SK-N-MC (cell line): ENCODE results near the gene SPTB.

Source experiments
- EZH2 ChIP-seq: fragments of 200-600 bp; sonication (generic); IDR thresholded peaks from one replicate; pipeline ENCODE4 v1.6.1; 2017; ENCODE audit warnings: antibody characterized with exemption
- POLR2AphosphoS5 ChIP-seq: IDR thresholded peaks from 2 replicates; pipeline ENCODE4 v1.6.1; 2012; ENCODE audit warnings: mild to moderate bottlenecking, low read depth, low read length, borderline replicate concordance

GRCh38 chr14:64792231-64792630, 87.5 kb downstream of the SPTB start:
- no peak for TF ChIP-seq POLR2AphosphoS5
- TF ChIP-seq EZH2: no peak
